ENCODE data around the gene ZFAND4. TPM values are rescaled to one million over a fixed set of nuclear protein-coding genes. Genes with fewer than 3 reads are reported as not detected.
"Not testable (repeated sequence)": the region's sequence is repeated elsewhere in the genome, so short reads cannot be mapped to it uniquely, and the experiment has no call there.

ZFAND4 gene
- polyA plus RNA-seq (2011; rRNA removed) (3.4 and 4.1 TPM in 2 replicates), polyA minus RNA-seq (2011; rRNA and poly(A)+ RNA removed) (3.1 and 4.9 TPM in 2 replicates)

DNA sequence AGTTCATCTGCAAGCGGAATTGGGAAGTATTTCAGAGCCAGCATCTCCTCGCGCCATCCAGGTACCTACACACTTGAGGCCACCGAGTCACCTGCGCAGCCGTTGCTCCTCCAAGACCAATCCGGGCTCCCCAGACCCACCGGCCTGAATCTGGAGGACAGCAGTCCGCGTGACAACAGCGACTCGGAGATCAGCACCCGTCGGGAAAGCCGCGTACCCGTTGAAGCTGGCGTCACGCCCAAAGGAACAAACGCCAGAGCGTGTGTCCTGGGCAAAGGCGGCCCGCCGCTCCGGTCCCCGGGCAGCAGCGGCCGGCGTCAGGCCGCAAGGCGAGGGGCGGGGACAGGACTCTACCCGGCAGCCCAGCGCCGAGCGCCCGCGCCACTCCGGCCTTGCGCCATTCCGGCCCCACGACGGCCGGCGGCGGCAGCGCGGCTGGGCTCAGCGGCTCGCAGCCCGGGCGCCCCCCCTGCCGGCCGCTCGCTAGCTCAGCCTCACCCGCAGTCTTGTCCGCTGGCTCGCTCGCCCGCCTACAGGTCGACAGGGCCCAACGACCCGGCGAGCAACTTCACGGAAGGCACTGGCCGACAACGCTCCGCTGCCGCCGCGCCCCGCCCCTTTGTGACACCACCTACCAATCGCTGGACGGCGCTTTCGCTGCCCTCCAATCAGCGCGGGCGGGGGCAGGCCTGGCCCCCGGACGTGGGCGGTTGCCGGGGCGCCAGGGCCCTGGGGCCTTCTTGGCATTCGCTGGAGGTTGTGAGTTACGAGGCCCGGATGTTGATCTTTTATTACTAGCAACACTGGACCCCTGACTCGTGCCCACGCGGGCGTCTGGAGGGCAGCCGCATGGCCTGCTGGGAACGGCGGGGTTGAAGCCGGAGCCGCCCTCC, at the start of gene ZFAND4:
Gene ZFAND4 (minus strand): TSS at position 592 of the 893 bp plus-strand sequence. CDS start 9,047 bp downstream, outside the sequence.
- Histone ChIP-seq H3K9me3 (ENCODE audit: control insufficient read depth, insufficient read depth, low read length) (peaks cover 4% of the 10 kb centered on the region; the same call in 1 of the 2 replicates), H3K27ac (ENCODE audit: low read depth, low read length) (peak within 1 kb of the TSS; percentile 65), H3K4me3 (ENCODE audit: low read depth, low read length) (peak within 1 kb of the TSS; percentile 85), H3K27me3 (ENCODE audit: control insufficient read depth, insufficient read depth, low read length) (no peaks in the 10 kb centered on the region)
- peak; percentile 91 for DNase-seq (ENCODE audit: low read depth, low spot score)
- ChIA-PET CTCF (interaction anchor here (0.7 to 2.7 kb wide), 8 partner anchors 9 to 422 kb away, joined by 3 to 28 read pairs (median 4); no protein-coding TSS in a partner anchor), POLR2A (interaction anchor here (0.7 kb wide), 2 partner anchors 207 to 363 kb away, joined by 3 to 4 read pairs; no protein-coding TSS in a partner anchor)
- TF ChIP-seq, protein P1, sequence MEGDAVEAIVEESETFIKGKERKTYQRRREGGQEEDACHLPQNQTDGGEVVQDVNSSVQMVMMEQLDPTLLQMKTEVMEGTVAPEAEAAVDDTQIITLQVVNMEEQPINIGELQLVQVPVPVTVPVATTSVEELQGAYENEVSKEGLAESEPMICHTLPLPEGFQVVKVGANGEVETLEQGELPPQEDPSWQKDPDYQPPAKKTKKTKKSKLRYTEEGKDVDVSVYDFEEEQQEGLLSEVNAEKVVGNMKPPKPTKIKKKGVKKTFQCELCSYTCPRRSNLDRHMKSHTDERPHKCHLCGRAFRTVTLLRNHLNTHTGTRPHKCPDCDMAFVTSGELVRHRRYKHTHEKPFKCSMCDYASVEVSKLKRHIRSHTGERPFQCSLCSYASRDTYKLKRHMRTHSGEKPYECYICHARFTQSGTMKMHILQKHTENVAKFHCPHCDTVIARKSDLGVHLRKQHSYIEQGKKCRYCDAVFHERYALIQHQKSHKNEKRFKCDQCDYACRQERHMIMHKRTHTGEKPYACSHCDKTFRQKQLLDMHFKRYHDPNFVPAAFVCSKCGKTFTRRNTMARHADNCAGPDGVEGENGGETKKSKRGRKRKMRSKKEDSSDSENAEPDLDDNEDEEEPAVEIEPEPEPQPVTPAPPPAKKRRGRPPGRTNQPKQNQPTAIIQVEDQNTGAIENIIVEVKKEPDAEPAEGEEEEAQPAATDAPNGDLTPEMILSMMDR (IDR thresholded peaks at IDR 0.05; ENCODE audit: low read depth, low read length), result peak; percentile 46

DNA sequence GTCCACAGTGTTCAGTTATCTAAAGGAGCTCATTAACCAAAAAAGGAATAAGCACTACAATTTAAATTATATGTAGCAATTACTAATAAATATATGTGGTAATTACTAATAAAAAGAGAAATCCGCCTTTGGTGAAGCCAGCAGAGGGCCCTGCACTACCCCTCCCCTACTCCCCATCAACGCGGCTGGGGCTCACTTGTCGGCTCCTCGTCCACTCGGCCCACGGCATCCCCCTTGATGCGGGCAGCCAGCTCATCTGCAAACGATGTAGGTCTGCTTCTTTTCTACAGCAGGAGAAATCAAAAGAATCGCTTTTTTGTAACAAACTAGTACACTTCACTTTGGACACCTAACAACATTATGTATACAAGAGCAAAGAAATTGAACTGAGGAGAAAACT, 48.9 kb upstream of the ZFAND4 start:
- CTCF ChIA-PET; DNase-seq (ENCODE audit: low read depth, low spot score); POLR2A ChIA-PET: not testable (repeated sequence)

DNA sequence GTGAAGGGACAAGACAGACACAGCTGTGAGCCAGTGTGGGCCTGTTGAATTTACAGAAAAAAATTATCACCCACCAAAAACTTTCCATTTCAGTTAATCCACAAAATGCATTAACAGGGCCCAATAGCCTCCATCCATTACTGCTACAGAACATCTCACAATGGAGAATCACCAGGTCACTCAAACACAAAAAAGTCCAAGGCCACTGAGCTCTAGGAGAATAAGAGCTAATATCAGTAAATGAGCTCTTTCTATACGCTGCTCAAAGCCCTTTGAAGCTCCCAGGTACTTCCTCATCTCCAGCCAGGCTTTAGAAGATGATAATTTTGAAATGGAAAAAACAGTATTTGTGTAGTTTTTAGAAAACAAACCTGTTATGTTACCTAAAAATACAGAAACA, 45.1 kb upstream of the ZFAND4 start:
- POLR2A ChIA-PET; H3K27ac ChIP-seq (ENCODE audit: low read depth, low read length); DNase-seq (ENCODE audit: low read depth, low spot score); H3K9me3 ChIP-seq (ENCODE audit: control insufficient read depth, insufficient read depth, low read length); H3K4me3 ChIP-seq (ENCODE audit: low read depth, low read length); CTCF ChIA-PET; H3K27me3 ChIP-seq (ENCODE audit: control insufficient read depth, insufficient read depth, low read length): not testable (repeated sequence)

More for the DNA sequence above, 48.9 kb upstream of the ZFAND4 start:
- H3K9me3 ChIP-seq (ENCODE audit: control insufficient read depth, insufficient read depth, low read length); H3K4me3 ChIP-seq (ENCODE audit: low read depth, low read length); H3K27me3 ChIP-seq (ENCODE audit: control insufficient read depth, insufficient read depth, low read length); H3K27ac ChIP-seq (ENCODE audit: low read depth, low read length): not testable (repeated sequence)

DNA sequence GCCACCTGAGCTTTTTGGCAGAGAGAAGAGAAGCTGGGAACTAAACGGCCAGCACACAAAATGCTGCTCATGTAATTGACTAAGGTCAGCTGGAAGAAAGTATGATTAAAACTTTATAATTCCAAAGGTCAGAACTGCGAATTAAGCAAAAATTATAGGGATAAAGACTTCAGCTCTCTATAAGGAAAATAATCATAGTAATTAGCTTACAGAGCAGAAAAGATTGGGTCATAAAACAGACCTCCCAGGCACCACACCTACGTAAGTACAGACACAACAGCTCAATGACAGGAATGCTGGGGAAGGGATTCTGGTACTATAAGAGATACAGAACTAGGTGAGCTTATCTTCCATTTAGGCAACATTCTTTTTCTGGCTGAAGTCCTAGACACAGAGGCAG, 44.5 kb upstream of the ZFAND4 start:
- POLR2A ChIA-PET; DNase-seq (ENCODE audit: low read depth, low spot score); CTCF ChIA-PET; H3K27ac ChIP-seq (ENCODE audit: low read depth, low read length); H3K9me3 ChIP-seq (ENCODE audit: control insufficient read depth, insufficient read depth, low read length); H3K4me3 ChIP-seq (ENCODE audit: low read depth, low read length); H3K27me3 ChIP-seq (ENCODE audit: control insufficient read depth, insufficient read depth, low read length): not testable (repeated sequence)

DNA sequence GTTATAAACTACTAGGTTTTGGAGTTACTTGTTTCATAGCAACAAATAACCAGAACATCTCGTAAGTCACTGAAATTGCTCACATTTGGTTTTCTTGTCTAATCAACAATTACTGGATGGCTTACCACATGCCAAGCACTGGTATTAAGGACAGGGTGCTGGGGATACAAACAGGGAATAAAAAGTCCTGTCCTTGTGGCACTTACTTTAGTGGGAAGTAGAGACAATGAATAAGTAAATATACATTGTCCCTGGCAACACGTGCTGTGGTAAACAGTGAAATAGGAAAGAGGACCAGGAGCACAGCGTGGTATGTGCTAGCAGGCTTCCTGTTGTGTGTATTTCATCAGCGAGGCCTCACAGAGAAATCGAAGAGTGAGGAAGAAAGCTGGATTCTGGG, 38.7 kb upstream of the ZFAND4 start:
- CTCF ChIA-PET; H3K4me3 ChIP-seq (ENCODE audit: low read depth, low read length): not testable (repeated sequence)

DNA sequence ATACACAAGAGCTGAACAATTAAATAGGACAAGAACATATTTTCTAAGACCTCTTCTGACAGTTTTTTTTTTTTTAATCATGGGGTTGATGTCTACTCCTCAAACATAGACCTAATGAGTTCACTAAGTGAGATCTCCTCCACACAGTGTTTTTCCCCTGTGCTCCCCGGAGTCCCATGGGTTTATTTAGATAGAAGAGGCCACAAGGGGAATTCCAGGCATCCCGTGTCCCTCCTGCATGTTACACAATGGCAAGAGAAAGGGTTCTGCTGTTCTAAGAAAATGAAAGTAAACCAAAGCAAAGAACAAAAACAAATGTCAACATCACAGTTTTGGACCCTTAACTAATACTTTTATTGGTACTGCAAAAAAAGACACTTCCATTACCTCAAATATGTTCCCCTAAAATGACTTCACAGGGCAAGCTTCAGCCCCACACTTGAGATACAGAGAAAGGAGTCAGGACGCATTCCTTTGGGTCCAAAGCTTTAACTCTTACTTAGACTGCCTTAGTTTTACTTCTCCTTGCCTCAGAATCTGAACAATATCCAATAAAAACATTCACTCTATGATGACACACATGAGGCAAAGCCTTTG, 37.7 kb upstream of the ZFAND4 start:
- H3K4me3 ChIP-seq (ENCODE audit: low read depth, low read length); POLR2A ChIA-PET; H3K9me3 ChIP-seq (ENCODE audit: control insufficient read depth, insufficient read depth, low read length); DNase-seq (ENCODE audit: low read depth, low spot score); H3K27me3 ChIP-seq (ENCODE audit: control insufficient read depth, insufficient read depth, low read length): not testable (repeated sequence)
- H3K27ac ChIP-seq (ENCODE audit: low read depth, low read length), result peak overlapping the region; percentile 39
- CTCF ChIA-PET, result interaction anchor here (0.7 to 1.5 kb wide), 2 partner anchors 38 to 225 kb away, joined by 3 read pairs; partner anchors contain the start of gene ZFAND4

More for the DNA sequence above, 38.7 kb upstream of the ZFAND4 start:
- H3K27me3 ChIP-seq (ENCODE audit: control insufficient read depth, insufficient read depth, low read length); POLR2A ChIA-PET; H3K9me3 ChIP-seq (ENCODE audit: control insufficient read depth, insufficient read depth, low read length); H3K27ac ChIP-seq (ENCODE audit: low read depth, low read length); DNase-seq (ENCODE audit: low read depth, low spot score): not testable (repeated sequence)

DNA sequence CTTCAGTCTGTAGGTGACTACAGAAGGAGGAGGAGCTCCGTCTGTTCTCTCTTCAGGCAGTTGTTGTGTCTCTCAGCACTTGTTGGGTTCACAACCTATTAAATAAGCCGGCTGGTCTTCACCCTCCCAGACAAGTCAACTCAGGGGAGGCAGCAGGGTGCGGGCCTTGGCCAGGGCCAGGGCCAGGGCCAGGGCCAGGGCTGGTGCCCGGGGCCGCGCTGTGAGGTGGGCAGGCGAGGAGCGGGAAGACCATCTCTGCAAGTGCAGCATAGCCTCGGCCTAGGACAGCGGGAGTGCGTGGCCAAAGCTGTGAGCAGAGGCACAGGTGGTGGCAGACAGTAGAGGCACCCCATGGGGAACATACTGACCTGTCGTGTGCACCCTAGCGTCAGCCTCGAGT, 5.9 kb upstream of the ZFAND4 start:
- H3K27me3 ChIP-seq (ENCODE audit: control insufficient read depth, insufficient read depth, low read length); H3K4me3 ChIP-seq (ENCODE audit: low read depth, low read length); POLR2A ChIA-PET; CTCF ChIA-PET; H3K9me3 ChIP-seq (ENCODE audit: control insufficient read depth, insufficient read depth, low read length); H3K27ac ChIP-seq (ENCODE audit: low read depth, low read length); DNase-seq (ENCODE audit: low read depth, low spot score): not testable (repeated sequence)

All from AG04450 (cell line).